HG03457 (cell line): ENCODE measurements around the gene ERC2.

Experiments
- ATAC-seq: cut with Tn5 transposase; IDR thresholded peaks from one replicate; pipeline ENCODE4 v1.9.1; 2021; ENCODE audit warnings: moderate number of reproducible peaks; ENCODE audit not compliant: unreplicated experiment

ERC2 gene

DNA sequence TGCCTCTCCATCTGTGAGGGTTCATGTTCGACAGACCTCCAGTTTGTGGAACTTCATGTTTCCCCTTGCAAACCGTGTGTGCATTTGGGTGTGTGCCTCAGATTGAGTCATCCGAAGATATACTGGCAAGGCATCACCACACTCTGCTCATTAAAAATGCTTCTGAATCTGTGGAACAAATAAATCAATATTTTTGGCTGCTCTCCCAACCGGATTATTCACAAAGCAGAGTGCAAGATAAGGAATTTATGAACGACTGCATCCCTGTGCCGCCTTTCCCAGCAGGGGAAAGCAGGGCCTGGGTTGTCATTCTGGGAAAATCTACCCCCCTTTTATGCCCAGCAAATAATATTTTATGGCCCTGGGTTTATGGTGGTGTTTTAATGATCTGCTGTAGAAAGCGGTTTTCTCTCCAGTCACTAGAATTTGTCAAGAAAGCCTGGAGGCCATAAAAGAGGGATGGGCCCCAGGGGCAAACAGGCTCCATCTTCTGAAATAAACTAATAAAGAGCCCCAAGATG, 976.9 kb downstream of the ERC2 start:
- ATAC-seq, result no peak

GRCh38 chr3:55490276-55490913, 977.9 kb downstream of the ERC2 start:
- no peak for ATAC-seq

DNA sequence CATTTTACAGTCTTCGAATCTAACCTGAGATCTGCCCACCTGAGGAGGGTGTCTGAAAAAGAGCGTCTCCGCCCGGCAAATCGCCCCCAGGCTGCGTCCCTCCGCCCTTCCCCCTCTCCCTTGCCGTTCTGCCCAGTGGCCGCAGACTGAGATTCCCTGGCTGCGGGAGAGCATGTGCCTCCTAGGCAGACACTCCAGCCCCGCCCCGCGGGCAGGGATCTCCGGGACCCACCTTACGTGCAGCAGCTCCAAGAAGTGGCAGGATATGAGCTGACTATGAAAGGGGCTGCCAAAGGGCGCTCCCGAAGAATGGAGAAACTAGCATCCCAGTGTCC, 978.5 kb downstream of the ERC2 start:
- ATAC-seq, result no peak

- ATAC-seq, result no peak
Observed at GRCh38 chr3:55488398-55489055, 979.7 kb downstream of the ERC2 start.

DNA sequence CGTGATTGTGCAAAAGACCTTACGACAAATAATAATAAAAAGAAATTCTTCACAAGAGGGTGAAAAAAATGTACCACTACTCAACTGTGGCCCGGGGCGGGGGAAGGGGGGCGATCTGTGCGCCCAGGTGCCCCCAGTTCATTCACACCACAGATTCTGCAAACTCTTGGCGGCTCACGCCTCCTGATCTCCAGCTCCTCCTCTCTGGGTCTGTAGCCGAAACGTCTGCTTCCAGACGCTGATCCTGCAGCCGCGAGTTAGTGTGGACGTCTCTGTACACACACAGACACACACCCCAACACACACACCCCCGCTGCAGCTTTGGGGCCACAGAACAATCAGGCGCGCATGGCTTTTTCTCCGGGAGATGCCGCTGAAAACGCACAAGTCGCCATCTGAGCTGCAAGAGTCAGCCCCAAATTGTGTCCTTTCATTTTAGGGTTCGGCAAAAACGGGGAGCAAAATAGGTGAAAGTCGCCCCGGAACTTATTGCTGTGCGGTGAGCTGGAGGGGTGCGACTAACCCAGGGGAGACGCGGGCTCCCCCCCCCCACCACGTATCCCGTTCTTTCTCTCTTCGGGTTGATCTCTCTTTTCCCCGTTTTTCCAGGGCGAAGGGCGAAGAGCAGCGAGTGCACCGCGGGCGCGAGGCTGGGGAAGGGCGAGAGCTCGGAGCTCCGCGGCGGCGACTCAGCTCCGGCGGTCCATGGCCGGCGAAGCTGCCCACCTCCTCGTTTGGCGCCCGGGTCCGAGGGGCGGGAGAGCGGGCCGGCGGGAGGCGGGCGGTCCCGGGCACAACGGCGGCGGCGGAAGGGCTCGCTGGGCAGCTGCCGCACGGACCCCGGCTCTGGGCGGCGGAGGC, 980.7 kb downstream of the ERC2 start:
- no peak for ATAC-seq

DNA sequence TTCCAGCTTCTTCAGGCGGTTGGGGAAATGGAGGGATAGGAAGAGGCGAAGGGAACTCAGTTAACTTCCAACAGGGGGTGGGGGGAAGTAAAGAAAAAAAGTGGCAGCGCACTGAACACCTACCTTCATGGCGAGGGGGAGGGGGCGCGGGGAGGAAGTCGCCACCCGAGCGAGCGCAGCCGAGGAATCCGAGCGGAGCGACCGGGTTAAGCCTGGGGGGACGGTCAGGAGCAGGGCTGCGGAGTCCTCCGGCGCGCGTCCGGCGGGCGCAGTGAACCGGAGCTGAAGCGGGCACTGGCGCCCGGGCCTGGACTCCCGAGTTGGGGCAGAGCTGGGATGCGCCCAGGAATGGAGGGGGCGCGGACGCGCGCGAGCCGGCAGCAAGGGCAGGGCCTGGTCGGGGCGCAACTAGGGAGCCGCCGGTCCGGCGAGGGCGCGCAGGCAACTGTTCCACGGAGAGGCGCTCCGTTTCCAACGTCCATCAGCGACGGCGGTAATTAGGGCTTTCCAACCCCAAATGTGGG, 981.3 kb downstream of the ERC2 start, which contains the start of gene WNT5A:
WNT5A (minus strand) TSS at position 450 of the 524 bp plus-strand sequence; CDS start at position 129, 321 bp downstream.
- no peak for ATAC-seq

DNA sequence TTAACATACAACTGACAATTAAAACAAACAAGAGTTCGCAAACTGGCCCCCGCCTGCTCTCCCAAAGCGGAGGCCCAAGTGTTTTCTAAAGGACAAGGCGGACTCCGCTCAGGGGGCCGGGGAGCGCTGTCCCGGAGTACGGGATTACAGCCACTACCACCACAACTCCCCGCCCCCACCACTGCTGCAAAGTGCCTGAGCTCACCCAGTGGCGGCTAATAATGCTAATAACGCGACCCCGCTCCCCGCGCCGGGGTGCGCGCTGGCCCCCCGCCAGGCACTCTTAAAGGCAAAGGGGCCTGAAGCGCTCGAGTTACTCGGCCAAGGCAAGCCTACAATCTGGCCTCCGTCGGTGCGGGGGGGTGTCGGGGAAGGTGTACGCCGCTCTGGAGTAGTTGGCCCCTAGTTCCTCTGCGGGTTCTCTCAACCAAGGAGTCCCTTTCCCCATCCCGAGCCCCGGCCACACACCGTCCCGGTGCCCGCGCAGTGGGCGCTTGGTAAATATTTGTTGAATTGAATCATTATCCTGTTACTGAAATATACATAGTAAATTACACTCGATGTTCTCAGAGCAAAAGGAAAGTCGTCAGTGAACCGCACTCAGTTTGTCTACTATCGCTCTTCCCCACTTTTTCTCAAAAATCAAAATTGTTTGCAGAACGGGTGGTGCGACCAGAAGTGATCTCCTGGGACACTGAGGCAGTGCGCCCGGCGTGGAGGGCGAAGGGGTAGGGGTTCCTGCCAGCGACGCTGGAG, 982.0 kb downstream of the ERC2 start:
- no peak for ATAC-seq

- ATAC-seq, result no peak
Observed at GRCh38 chr3:55484801-55485791, 983.2 kb downstream of the ERC2 start.

DNA sequence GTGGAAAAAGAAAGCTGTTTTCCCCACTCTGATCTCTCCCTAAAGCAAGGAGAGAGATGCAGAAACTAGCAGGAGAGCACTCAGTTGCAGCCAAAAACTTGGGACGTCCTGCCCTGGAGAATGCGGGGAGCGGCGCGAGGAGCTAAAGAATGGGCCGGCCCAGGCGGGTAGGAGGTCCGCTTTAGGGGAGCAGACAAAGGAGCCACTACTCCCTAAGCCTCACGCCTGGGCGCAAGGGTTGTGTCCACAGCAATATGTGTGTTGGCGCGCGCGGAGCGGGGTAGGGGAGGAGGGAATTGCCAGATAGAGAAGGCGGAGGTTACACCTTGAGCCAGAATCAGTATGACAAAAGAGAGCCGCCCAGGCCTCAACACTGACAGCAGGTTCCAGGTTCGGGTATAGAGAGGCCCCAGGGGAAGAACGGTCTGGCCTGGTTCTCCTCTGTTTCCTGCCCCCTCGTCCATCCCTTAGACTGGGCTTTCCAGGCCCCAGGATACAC, 984.0 kb downstream of the ERC2 start:
- no peak for ATAC-seq

- ATAC-seq, result no peak
Observed at GRCh38 chr3:55483196-55484095, 984.8 kb downstream of the ERC2 start.

GRCh38 chr3:55482496-55483195, 985.6 kb downstream of the ERC2 start:
- no peak for ATAC-seq

DNA sequence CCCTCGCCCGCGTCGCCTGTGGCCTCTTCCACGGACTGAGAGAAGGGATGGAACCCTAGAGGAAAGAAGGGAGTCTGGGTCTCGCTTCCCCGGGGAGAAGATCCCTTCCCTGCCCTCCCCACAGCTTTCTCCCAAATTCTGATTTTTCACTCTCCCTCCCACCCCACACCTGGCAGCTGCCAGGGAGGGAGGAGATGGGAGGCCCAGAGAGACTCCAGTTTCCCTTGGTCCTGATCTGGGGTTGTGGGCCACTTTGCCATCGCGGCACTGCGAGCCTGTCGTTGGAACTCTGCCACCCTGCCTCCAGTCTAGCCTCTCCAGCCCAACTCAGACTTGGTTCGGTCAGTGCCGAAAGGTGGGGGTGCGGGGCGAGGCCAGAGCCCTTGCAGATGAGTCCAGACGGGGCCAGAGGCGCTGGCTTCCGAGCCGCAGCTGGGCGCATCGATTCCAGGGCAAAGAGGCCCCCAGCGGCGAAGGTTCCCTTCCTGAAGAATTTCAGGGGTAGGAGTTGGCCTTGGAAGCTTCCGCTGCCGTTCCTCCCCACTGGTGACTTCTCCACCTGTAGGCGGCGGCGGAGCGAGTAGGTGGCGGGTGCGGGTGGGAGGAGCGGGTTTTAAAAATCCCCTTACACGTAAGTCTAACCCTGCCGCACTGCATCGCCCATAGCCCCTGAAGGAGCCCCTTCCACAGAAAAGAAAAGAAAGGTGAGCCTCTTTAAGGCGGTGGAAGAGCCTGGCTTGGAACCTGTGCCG, 986.3 kb downstream of the ERC2 start:
- ATAC-seq, result no peak

DNA sequence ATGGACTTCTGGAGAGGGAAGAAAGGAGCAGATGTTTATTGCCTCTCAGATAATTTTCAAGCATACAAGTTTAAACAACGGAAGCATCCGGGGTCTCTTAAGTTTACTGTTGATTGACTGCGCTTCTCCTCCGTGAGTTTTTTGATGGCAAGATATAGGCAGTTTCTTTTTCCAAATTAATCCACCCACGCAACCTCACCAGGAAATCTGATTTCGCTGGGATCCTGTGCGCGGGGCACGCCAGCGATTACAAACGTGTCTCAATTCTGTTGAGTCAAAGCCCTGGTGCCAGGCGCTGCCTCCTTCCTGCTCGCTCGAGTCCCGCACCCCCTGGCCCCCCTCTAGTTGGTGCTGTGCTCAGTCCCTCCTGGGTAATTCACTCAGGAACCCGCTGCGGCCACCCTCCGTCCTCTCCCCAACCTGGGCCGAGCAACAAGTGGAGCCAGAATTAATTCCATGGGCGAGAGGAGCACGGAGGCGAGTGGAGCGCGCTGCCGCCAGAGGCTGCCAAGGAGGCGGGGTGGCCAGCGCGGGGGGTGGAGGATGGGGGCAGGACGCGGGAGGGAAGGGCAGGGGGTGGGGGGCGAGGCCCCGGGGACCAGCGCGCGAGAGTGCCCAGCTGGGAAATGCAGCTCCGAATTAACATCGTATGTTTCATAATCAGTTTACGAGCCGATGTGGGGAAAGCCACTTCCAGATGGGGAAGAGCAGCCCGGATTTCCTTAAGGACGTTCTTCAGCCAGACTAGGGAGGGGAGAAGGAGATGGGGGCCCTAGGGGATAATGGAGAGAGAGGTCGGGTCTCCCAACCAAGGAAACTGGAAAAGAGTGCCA, 987.1 kb downstream of the ERC2 start:
- no peak for ATAC-seq

DNA sequence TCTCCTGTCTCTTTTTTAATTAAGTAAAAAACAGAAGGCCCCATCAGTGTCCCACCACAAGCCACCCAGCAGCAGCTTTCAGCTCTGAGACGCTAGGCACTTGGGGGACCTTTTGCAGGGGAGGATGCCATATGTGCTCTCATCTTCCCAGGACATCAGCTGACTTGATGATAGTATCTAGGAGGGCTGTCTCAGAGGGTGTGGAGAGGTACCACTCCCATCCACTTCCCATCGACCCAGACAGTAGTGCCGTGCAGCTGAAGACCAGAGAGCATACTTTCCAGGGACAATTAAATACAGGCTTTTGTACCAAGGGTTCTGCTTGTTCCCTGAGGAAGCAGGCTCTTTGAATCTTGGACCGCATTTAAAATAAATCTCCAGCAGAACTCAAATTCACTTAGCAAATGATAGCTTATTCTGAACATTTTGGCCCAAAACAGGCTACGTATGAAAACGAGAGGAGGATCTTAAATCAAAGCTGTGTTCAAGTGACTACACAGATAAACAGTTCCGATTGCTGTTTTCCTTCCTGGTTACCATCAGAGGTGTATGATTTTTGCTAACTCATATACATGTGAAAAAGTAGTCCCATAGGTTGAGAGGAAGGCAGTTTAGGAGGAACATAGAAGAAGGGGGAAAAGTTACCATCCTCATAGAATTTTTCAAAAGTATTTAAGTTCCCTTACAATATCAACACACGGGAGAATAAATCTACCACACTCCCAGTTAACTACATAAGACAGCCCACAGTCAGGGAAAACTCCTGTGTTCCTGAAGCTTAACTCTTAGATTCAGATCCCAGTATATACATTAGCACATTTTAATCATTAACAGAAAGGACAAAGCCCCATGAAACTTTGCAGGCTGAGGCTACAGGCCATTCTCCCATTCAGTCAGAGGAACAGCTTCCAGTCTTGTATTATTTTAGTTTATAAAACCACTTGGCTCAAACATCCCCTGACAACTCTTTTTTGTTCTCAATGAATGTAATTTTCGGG, 990.7 kb downstream of the ERC2 start:
- no peak for ATAC-seq

DNA sequence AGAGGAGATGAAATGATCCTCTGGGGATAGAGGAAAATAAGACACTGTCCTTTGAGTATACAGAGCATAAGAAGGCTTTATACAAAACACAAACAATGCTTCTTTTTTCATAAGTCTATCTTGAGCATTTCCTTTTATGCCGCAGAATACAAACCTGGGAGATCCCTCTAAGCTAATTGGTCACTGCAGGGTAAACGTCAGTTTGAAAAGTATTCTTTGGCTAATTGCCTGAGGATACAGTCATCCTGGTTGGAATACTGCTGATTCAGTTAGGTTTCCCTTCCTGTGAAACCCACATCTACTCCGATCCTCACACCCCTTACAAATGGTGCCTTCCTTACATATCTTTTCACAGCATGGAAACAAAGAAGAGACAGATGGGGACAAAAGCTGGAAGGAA, 991.8 kb downstream of the ERC2 start:
- ATAC-seq, result no peak
